GM23338 (cell line): Measurements from ENCODE around the gene SORL1. TPM values are rescaled to one million over a fixed set of nuclear protein-coding genes. Genes with fewer than 3 reads are reported as not detected.

Experiments used
- ATAC-seq: fragments of 200-7000 bp; cut with Tn5 transposase; 3 replicates; pipeline ENCODE4 v1.9.1; 2020
- DNase-seq: peaks from one replicate; pipeline ENCODE4 v3.0.0-alpha.2; 2015; ENCODE audit warnings: low spot score
- H2AFZ ChIP-seq: fragments of 200-600 bp; sonication (generic); 2 replicates; pipeline ENCODE4 v1.8.0; 2016; ENCODE audit warnings: antibody characterized with exemption, mild to moderate bottlenecking, moderate library complexity
- H3F3A ChIP-seq: fragments of 200-600 bp; sonication (generic); replicated peaks from 2 replicates; pipeline ENCODE4 v1.8.0; 2017; ENCODE audit warnings: antibody characterized with exemption, mixed run types, low read depth
- H3K27ac ChIP-seq: fragments of 200-600 bp; sonication (generic); 2 replicates; pipeline ENCODE4 v1.6.1; 2016; ENCODE audit warnings: low read depth
- H3K27me3 ChIP-seq: fragments of 200-600 bp; sonication (generic); 2 replicates; pipeline ENCODE4 v1.8.0; 2016; ENCODE audit warnings: mild to moderate bottlenecking, mixed run types, moderate library complexity; ENCODE audit not compliant: insufficient read depth
- H3K36me3 ChIP-seq: fragments of 200-600 bp; sonication (generic); 2 replicates; pipeline ENCODE4 v1.8.0; 2016; ENCODE audit warnings: mild to moderate bottlenecking; ENCODE audit not compliant: insufficient read depth
- H3K4me1 ChIP-seq: fragments of 200-600 bp; sonication (generic); 2 replicates; pipeline ENCODE4 v1.8.0; 2016; ENCODE audit warnings: mild to moderate bottlenecking, moderate library complexity; ENCODE audit not compliant: insufficient read depth
- H3K4me2 ChIP-seq: fragments of 200-600 bp; sonication (generic); 2 replicates; pipeline ENCODE4 v1.7.1; 2017; ENCODE audit warnings: mixed run types
- H3K4me3 ChIP-seq: fragments of 200-600 bp; sonication (generic); 2 replicates; pipeline ENCODE4 v1.6.1; 2016; ENCODE audit warnings: mixed run types
- H3K79me2 ChIP-seq: fragments of 200-600 bp; sonication (generic); replicated peaks from 2 replicates; pipeline ENCODE4 v1.8.0; 2017; ENCODE audit warnings: mild to moderate bottlenecking; ENCODE audit not compliant: insufficient read depth
- H3K9me2 ChIP-seq: fragments of 200-600 bp; sonication (generic); 2 replicates; pipeline ENCODE4 v1.8.0; 2017; ENCODE audit not compliant: insufficient read depth
- H4K20me1 ChIP-seq: fragments of 200-600 bp; sonication (generic); replicated peaks from 2 replicates; pipeline ENCODE4 v1.8.0; 2017; ENCODE audit warnings: mild to moderate bottlenecking; ENCODE audit not compliant: insufficient read depth
- H3K27ac Mint-ChIP-seq: 2 replicates; pipeline ENCODE4 v1.8.0; 2020; ENCODE audit warnings: inconsistent platforms, mild to moderate bottlenecking, moderate library complexity, mixed read lengths
- H3K27me3 Mint-ChIP-seq: 3 replicates; pipeline ENCODE4 v1.8.0; 2022; ENCODE audit warnings: low read depth, mild to moderate bottlenecking, moderate library complexity, mixed read lengths, inconsistent platforms; ENCODE audit not compliant: insufficient read depth, poor library complexity
- H3K36me3 Mint-ChIP-seq: 3 replicates; pipeline ENCODE4 v1.8.0; 2021; ENCODE audit warnings: low read depth, mild to moderate bottlenecking, inconsistent platforms, moderate library complexity, mixed read lengths
- H3K4me1 Mint-ChIP-seq: 3 replicates; pipeline ENCODE4 v1.8.0; 2020; ENCODE audit warnings: mild to moderate bottlenecking, inconsistent platforms, mixed read lengths
- H3K4me3 Mint-ChIP-seq: 3 replicates; pipeline ENCODE4 v1.8.0; 2021; ENCODE audit warnings: moderate library complexity, mild to moderate bottlenecking, inconsistent platforms, mixed read lengths
- H3K9me3 Mint-ChIP-seq: 3 replicates; pipeline ENCODE4 v1.8.0; 2020; ENCODE audit warnings: moderate library complexity, mild to moderate bottlenecking, inconsistent platforms, mixed read lengths
- EZH2 ChIP-seq: fragments of 200-600 bp; sonication (generic); IDR thresholded peaks from one replicate; pipeline ENCODE4 v1.8.0; 2017; ENCODE audit warnings: antibody characterized with exemption, mild to moderate bottlenecking, low read depth; ENCODE audit not compliant: unreplicated experiment
- EZH2phosphoT487 ChIP-seq: fragments of 200-600 bp; sonication (generic); IDR thresholded peaks from one replicate; pipeline ENCODE4 v1.8.1; 2018; ENCODE audit warnings: antibody characterized with exemption; ENCODE audit not compliant: unreplicated experiment
- JUNB ChIP-seq: IDR thresholded peaks from one replicate; pipeline ENCODE4 v1.6.1; 2016; ENCODE audit warnings: antibody characterized with exemption; ENCODE audit not compliant: unreplicated experiment
- NANOG ChIP-seq: IDR thresholded peaks from 2 replicates; pipeline ENCODE4 v1.6.1; 2016; ENCODE audit warnings: antibody characterized with exemption, borderline replicate concordance
- REST ChIP-seq: IDR thresholded peaks from one replicate; pipeline ENCODE4 v1.6.1; 2018; ENCODE audit warnings: antibody characterized with exemption; ENCODE audit not compliant: unreplicated experiment
- STAT1 ChIP-seq: IDR thresholded peaks from one replicate; pipeline ENCODE4 v1.6.1; 2016; ENCODE audit warnings: antibody characterized with exemption; ENCODE audit not compliant: unreplicated experiment
- ZNF114 ChIP-seq: fragments of 250-450 bp; sonication (Bioruptor Pico); IDR thresholded peaks from 2 replicates; pipeline ENCODE4 v1.5.0; 2020; ENCODE audit warnings: mild to moderate bottlenecking, moderate library complexity
- ZNF331 ChIP-seq: fragments of 250-450 bp; sonication (Bioruptor Pico); IDR thresholded peaks from 2 replicates; pipeline ENCODE4 v1.5.0; 2020; ENCODE audit warnings: low read depth, mild to moderate bottlenecking, moderate library complexity
- polyA plus RNA-seq: library from polyadenylated mRNA; unstranded; fragments of >200 nt; fragmentation: Nextera tagmentation; extraction: Ambion mirVana; gene quantifications from 2 replicates; pipeline ENCODE4 v1.2.1, GENCODE V29; 2016
- total RNA-seq: library from RNA; depleted of rRNA; stranded (reverse); fragments of >200 nt; shearing (Covaris generic); gene quantifications from 2 replicates; pipeline ENCODE4 v1.2.3, GENCODE V29; 2014
- TF ChIP-seq, protein P1 (sequence below): fragments of 250-450 bp; sonication (Bioruptor Pico); IDR thresholded peaks from 2 replicates; pipeline ENCODE4 v1.5.0; 2020; ENCODE audit warnings: mild to moderate bottlenecking, moderate library complexity

The SORL1 gene
- total and polyA plus RNA-seq, 2 experiments from 2014 or later = 23.0 to 78.8 TPM

DNA sequence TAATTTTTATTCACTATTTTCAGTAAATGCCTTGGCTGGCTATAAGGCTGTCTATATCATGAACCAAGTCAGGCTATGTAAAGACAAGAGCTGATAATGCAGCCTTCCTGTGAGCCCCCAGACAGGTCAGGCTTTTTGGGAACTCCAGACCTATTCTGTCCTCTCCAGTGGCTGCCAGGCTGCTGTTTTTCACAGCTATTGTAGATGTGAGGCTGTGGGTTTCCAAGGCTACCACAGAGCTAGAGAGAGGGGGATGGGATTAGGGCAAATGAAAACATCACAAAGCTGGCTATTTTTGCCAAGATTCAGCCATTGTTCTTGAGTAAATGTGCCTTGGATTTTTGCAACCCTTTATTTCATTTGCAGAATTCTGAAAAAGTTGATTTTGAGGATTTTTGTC lies 56.3 kb downstream of the SORL1 start (continued):
- TF ChIP-seq, protein P1, sequence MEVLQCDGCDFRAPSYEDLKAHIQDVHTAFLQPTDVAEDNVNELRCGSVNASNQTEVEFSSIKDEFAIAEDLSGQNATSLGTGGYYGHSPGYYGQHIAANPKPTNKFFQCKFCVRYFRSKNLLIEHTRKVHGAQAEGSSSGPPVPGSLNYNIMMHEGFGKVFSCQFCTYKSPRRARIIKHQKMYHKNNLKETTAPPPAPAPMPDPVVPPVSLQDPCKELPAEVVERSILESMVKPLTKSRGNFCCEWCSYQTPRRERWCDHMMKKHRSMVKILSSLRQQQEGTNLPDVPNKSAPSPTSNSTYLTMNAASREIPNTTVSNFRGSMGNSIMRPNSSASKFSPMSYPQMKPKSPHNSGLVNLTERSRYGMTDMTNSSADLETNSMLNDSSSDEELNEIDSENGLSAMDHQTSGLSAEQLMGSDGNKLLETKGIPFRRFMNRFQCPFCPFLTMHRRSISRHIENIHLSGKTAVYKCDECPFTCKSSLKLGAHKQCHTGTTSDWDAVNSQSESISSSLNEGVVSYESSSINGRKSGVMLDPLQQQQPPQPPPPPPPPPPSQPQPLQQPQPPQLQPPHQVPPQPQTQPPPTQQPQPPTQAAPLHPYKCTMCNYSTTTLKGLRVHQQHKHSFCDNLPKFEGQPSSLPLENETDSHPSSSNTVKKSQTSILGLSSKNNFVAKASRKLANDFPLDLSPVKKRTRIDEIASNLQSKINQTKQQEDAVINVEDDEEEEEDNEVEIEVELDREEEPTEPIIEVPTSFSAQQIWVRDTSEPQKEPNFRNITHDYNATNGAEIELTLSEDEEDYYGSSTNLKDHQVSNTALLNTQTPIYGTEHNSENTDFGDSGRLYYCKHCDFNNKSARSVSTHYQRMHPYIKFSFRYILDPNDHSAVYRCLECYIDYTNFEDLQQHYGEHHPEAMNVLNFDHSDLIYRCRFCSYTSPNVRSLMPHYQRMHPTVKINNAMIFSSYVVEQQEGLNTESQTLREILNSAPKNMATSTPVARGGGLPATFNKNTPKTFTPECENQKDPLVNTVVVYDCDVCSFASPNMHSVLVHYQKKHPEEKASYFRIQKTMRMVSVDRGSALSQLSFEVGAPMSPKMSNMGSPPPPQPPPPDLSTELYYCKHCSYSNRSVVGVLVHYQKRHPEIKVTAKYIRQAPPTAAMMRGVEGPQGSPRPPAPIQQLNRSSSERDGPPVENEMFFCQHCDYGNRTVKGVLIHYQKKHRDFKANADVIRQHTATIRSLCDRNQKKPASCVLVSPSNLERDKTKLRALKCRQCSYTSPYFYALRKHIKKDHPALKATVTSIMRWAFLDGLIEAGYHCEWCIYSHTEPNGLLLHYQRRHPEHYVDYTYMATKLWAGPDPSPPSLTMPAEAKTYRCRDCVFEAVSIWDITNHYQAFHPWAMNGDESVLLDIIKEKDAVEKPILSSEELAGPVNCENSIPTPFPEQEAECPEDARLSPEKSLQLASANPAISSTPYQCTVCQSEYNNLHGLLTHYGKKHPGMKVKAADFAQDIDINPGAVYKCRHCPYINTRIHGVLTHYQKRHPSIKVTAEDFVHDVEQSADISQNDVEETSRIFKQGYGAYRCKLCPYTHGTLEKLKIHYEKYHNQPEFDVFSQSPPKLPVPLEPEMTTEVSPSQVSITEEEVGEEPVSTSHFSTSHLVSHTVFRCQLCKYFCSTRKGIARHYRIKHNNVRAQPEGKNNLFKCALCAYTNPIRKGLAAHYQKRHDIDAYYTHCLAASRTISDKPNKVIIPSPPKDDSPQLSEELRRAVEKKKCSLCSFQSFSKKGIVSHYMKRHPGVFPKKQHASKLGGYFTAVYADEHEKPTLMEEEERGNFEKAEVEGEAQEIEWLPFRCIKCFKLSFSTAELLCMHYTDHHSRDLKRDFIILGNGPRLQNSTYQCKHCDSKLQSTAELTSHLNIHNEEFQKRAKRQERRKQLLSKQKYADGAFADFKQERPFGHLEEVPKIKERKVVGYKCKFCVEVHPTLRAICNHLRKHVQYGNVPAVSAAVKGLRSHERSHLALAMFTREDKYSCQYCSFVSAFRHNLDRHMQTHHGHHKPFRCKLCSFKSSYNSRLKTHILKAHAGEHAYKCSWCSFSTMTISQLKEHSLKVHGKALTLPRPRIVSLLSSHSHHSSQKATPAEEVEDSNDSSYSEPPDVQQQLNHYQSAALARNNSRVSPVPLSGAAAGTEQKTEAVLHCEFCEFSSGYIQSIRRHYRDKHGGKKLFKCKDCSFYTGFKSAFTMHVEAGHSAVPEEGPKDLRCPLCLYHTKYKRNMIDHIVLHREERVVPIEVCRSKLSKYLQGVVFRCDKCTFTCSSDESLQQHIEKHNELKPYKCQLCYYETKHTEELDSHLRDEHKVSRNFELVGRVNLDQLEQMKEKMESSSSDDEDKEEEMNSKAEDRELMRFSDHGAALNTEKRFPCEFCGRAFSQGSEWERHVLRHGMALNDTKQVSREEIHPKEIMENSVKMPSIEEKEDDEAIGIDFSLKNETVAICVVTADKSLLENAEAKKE (CRISPR knock-in tag) = no peak
- TF ChIP-seq EZH2phosphoT487 = no peak

DNA sequence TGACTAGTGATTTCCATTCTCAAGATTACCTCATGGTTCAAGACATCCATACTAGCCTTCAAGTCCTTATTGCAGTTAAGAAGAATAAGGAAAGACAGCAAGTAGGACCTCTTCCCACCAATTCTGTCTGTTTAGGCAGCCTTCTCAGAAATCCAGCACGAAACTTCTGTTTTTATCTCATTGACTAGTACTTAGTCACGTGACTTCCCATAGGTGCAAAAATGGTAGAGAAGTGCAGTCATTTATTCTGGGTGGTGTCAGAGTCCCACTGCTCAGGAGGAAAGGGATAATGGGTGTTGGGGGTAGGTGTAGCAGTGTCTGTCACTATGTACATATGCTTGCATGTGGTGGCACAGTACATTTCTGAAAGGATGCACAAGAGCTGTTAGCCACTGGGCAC lies 58.3 kb downstream of the SORL1 start:
- Mint-ChIP-seq H3K9me3 (peaks cover 26% of the 10 kb centered on the region), H3K27me3 (peaks cover 5% of the 10 kb centered on the region), H3K36me3 (peaks cover 59% of the 10 kb centered on the region), H3K4me1 (peaks cover 8% of the 10 kb centered on the region), H3K27ac (no peak overlapping the region), H3K4me3 (no peak overlapping the region)
- Histone ChIP-seq H3K79me2 (peaks cover 30% of the 10 kb centered on the region), H3K9me2 (no peaks in the 10 kb centered on the region), H2AFZ (no peak overlapping the region), H3K4me3 (no peak overlapping the region), H3K27me3 (no peaks in the 10 kb centered on the region), H3F3A (no peaks in the 10 kb centered on the region), H3K27ac (no peak overlapping the region), H3K4me2 (no peak overlapping the region), H4K20me1 (peaks cover 7% of the 10 kb centered on the region; the same call in 1 of the 2 replicates), H3K4me1 (peaks cover 5% of the 10 kb centered on the region; the same call in 1 of the 2 replicates), H3K36me3 (peaks cover 18% of the 10 kb centered on the region; the same call in 1 of the 2 replicates)
- ATAC-seq = no peak
- DNase-seq = no peak
- TF ChIP-seq EZH2 = no peak
- no peak for TF ChIP-seq EZH2phosphoT487
- no peak for TF ChIP-seq JUNB
- no peak for TF ChIP-seq NANOG
- no peak for TF ChIP-seq STAT1
- TF ChIP-seq ZNF331 (CRISPR knock-in tag) = no peak
- TF ChIP-seq ZNF114 (CRISPR knock-in tag) = no peak
- TF ChIP-seq REST = no peak
